ENCODE data around the gene ZNF518B. TPM values are rescaled to one million over a fixed set of nuclear protein-coding genes. Genes with fewer than 3 reads are reported as not detected.

ZNF518B gene
- total and polyA plus RNA-seq, 3 experiments from 2014 or later, result 7.5 to 18.7 (median 15.1) TPM

DNA sequence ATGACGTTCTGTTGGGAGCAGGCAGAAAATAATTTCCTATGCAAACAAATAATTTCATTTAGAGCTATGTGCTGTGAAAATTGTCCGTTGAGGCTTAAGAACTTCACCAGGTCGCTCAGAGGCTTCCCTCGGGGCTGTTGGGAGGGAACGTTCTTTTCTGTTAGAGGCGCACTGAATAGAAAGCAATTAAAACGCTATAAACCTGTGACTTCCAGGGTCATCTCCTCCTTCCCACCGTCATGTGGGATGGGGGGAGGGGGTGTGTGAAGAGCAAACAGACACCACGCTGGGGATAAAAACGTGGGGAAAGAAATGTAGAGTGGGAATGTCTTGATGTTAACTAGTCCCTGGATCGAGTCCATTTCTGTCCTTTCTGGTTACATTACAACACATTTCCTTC is 35.2 kb upstream of the ZNF518B start:
- H3K4me1 Mint-ChIP-seq, result peaks cover 6% of the 10 kb centered on the region in 3 donors
- H3K36me3 ChIP-seq (ENCODE audit: insufficient read depth, low read length), result no peaks in the 10 kb centered on the region
- no peaks in the 10 kb centered on the region for H3K27me3 ChIP-seq (ENCODE audit: insufficient read depth, low read length, poor library complexity, severe bottlenecking)
- POLR2A ChIA-PET, result no interaction called here
- H3K4me3 Mint-ChIP-seq, result no peak overlapping the region
- H3K27ac Mint-ChIP-seq, result no peak overlapping the region
- H3K36me3 Mint-ChIP-seq, result no peaks in the 10 kb centered on the region
- DNase-seq, result no peak
- no peaks in the 10 kb centered on the region for H3K4me1 ChIP-seq (ENCODE audit: insufficient read depth, low read length)
- peaks cover 18 to 52% of the 10 kb centered on the region in 2 donors for H3K27me3 Mint-ChIP-seq
- no peaks in the 10 kb centered on the region for H3K9me3 Mint-ChIP-seq
- H3K9me3 ChIP-seq (ENCODE audit: low read length), result no peaks in the 10 kb centered on the region
- CTCF ChIA-PET, result no interaction called here
- H3K27ac ChIP-seq (ENCODE audit: low read depth, low read length), result no peak overlapping the region
- no peak overlapping the region for H3K4me3 ChIP-seq (ENCODE audit: low read length)

GRCh38 chr4:10491401-10491800 is 34.2 kb upstream of the ZNF518B start:
- Histone ChIP-seq H3K36me3 (ENCODE audit: insufficient read depth, low read length) (no peaks in the 10 kb centered on the region), H3K27me3 (ENCODE audit: insufficient read depth, low read length, poor library complexity, severe bottlenecking) (no peaks in the 10 kb centered on the region), H3K27ac (ENCODE audit: low read depth, low read length) (no peak overlapping the region), H3K4me3 (ENCODE audit: low read length) (no peak overlapping the region), H3K9me3 (ENCODE audit: low read length) (no peaks in the 10 kb centered on the region), H3K4me1 (ENCODE audit: insufficient read depth, low read length) (no peaks in the 10 kb centered on the region)
- ChIA-PET CTCF (no interaction called here), POLR2A (no interaction called here)
- DNase-seq, result no peak
- H3K4me3 Mint-ChIP-seq, result no peak overlapping the region
- peaks cover 18 to 59% of the 10 kb centered on the region in 2 donors for H3K27me3 Mint-ChIP-seq
- H3K4me1 Mint-ChIP-seq, result peaks cover 6% of the 10 kb centered on the region in 3 donors
- no peak overlapping the region for H3K27ac Mint-ChIP-seq
- no peaks in the 10 kb centered on the region for H3K36me3 Mint-ChIP-seq
- H3K9me3 Mint-ChIP-seq, result no peaks in the 10 kb centered on the region

GRCh38 chr4:10490996-10491395 is 33.8 kb upstream of the ZNF518B start:
- Mint-ChIP-seq H3K4me3 (no peak overlapping the region), H3K36me3 (no peaks in the 10 kb centered on the region), H3K27ac (no peak overlapping the region), H3K9me3 (no peaks in the 10 kb centered on the region), H3K4me1 (peaks cover 6% of the 10 kb centered on the region in 3 donors), H3K27me3 (peaks cover 20 to 61% of the 10 kb centered on the region in 2 donors)
- H3K9me3 ChIP-seq (ENCODE audit: low read length), result no peaks in the 10 kb centered on the region
- H3K36me3 ChIP-seq (ENCODE audit: insufficient read depth, low read length), result no peaks in the 10 kb centered on the region
- H3K27ac ChIP-seq (ENCODE audit: low read depth, low read length), result no peak overlapping the region
- H3K4me3 ChIP-seq (ENCODE audit: low read length), result no peak overlapping the region
- POLR2A ChIA-PET, result no interaction called here
- no peaks in the 10 kb centered on the region for H3K27me3 ChIP-seq (ENCODE audit: insufficient read depth, low read length, poor library complexity, severe bottlenecking)
- DNase-seq, result no peak
- H3K4me1 ChIP-seq (ENCODE audit: insufficient read depth, low read length), result no peaks in the 10 kb centered on the region
- CTCF ChIA-PET, result no interaction called here

DNA sequence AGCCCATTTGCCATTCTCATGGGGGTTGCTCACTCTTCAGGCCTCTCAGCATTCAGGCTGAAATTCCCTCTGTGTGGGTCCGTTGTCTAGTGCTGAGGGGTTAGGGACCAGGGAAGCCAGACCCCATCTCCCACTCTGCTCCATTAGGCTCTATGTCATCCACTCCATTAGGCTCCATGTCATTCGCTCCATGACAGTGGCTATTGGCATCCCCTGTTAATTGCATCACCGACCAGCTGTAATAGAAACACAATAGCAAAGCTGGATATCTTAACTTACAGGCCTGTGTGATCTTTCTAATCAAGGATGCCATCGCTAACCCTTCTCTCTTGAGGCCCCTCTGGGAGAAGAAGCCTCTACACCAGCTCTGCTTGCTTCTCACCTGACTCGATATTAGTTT is 25.7 kb upstream of the ZNF518B start:
- peaks cover 12 to 39% of the 10 kb centered on the region in 2 donors for H3K27me3 Mint-ChIP-seq
- H3K27ac ChIP-seq (ENCODE audit: low read depth, low read length), result no peak overlapping the region

GRCh38 chr4:10480616-10481015 is 23.4 kb upstream of the ZNF518B start:
- H3K27me3 Mint-ChIP-seq, result peaks cover 7 to 30% of the 10 kb centered on the region in 2 donors
- POLR2A ChIA-PET, result no interaction called here

More for the DNA sequence above, 25.7 kb upstream of the ZNF518B start:
- no peaks in the 10 kb centered on the region for H3K9me3 Mint-ChIP-seq
- H3K4me3 ChIP-seq (ENCODE audit: low read length), result no peak overlapping the region
- ChIA-PET POLR2A (no interaction called here), CTCF (no interaction called here)
- no peaks in the 10 kb centered on the region for H3K4me1 Mint-ChIP-seq
- H3K4me1 ChIP-seq (ENCODE audit: insufficient read depth, low read length), result no peaks in the 10 kb centered on the region
- H3K4me3 Mint-ChIP-seq, result no peak overlapping the region
- H3K36me3 Mint-ChIP-seq, result no peaks in the 10 kb centered on the region
- no peak for DNase-seq
- no peaks in the 10 kb centered on the region for H3K9me3 ChIP-seq (ENCODE audit: low read length)
- H3K27ac Mint-ChIP-seq, result no peak overlapping the region
- no peaks in the 10 kb centered on the region for H3K36me3 ChIP-seq (ENCODE audit: insufficient read depth, low read length)
- H3K27me3 ChIP-seq (ENCODE audit: insufficient read depth, low read length, poor library complexity, severe bottlenecking), result no peaks in the 10 kb centered on the region

DNA sequence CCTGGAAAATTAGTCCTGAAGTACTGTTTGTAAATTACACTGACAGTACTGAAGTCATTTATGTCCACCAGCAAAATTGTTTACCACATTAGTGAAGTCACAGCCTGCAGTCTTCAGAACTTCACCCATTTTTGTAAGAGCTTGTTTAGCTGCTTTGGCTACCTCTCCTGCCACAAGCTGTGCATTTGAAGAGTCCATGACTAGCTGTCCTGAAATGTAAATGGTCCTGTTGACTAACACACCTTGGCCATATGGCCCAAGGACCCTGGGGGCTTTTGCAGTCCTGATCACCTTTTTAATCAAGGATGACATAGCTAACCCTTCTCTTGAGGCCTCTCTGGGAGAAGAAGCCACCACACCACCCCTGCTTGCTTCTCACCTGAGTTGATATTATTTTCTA is 21.4 kb upstream of the ZNF518B start:
- no peaks in the 10 kb centered on the region for H3K4me1 Mint-ChIP-seq
- ChIA-PET CTCF (interaction anchor here (0.9 to 1.3 kb wide), 2 partner anchors 10 to 17 kb away, joined by 3 read pairs; no protein-coding TSS in a partner anchor), POLR2A (no interaction called here)
- Histone ChIP-seq H3K36me3 (ENCODE audit: insufficient read depth, low read length) (no peaks in the 10 kb centered on the region), H3K9me3 (ENCODE audit: low read length) (no peaks in the 10 kb centered on the region), H3K27ac (ENCODE audit: low read depth, low read length) (no peak overlapping the region), H3K4me3 (ENCODE audit: low read length) (no peak overlapping the region), H3K4me1 (ENCODE audit: insufficient read depth, low read length) (no peaks in the 10 kb centered on the region), H3K27me3 (ENCODE audit: insufficient read depth, low read length, poor library complexity, severe bottlenecking) (no peaks in the 10 kb centered on the region)
- no peak overlapping the region for H3K4me3 Mint-ChIP-seq
- no peaks in the 10 kb centered on the region for H3K36me3 Mint-ChIP-seq
- no peaks in the 10 kb centered on the region for H3K9me3 Mint-ChIP-seq
- H3K27me3 Mint-ChIP-seq, result peaks cover 10 to 25% of the 10 kb centered on the region in 2 donors
- no peak overlapping the region for H3K27ac Mint-ChIP-seq
- DNase-seq, result no peak

More at GRCh38 chr4:10480616-10481015, 23.4 kb upstream of the ZNF518B start:
- Mint-ChIP-seq H3K4me1 (no peaks in the 10 kb centered on the region), H3K27ac (no peak overlapping the region), H3K9me3 (no peaks in the 10 kb centered on the region), H3K4me3 (no peak overlapping the region), H3K36me3 (no peaks in the 10 kb centered on the region)
- no peak overlapping the region for H3K27ac ChIP-seq (ENCODE audit: low read depth, low read length)
- no peaks in the 10 kb centered on the region for H3K27me3 ChIP-seq (ENCODE audit: insufficient read depth, low read length, poor library complexity, severe bottlenecking)
- CTCF ChIA-PET, result interaction anchor here (1.5 kb wide), 1 partner anchor 55 kb away, joined by 3 read pairs; no protein-coding TSS in a partner anchor
- H3K4me3 ChIP-seq (ENCODE audit: low read length), result no peak overlapping the region
- no peaks in the 10 kb centered on the region for H3K36me3 ChIP-seq (ENCODE audit: insufficient read depth, low read length)
- DNase-seq, result no peak
- H3K4me1 ChIP-seq (ENCODE audit: insufficient read depth, low read length), result no peaks in the 10 kb centered on the region
- no peaks in the 10 kb centered on the region for H3K9me3 ChIP-seq (ENCODE audit: low read length)

- H3K9me3 ChIP-seq (ENCODE audit: low read length), result no peaks in the 10 kb centered on the region
- no peaks in the 10 kb centered on the region for H3K36me3 ChIP-seq (ENCODE audit: insufficient read depth, low read length)
- H3K27ac ChIP-seq (ENCODE audit: low read depth, low read length), result no peak overlapping the region
- no peak overlapping the region for H3K27ac Mint-ChIP-seq
- H3K36me3 Mint-ChIP-seq, result no peaks in the 10 kb centered on the region
- ChIA-PET CTCF (no interaction called here), POLR2A (no interaction called here)
- H3K27me3 Mint-ChIP-seq, result peaks cover 7 to 22% of the 10 kb centered on the region in 2 donors
- H3K4me3 Mint-ChIP-seq, result no peak overlapping the region
- no peaks in the 10 kb centered on the region for H3K9me3 Mint-ChIP-seq
- H3K4me1 Mint-ChIP-seq, result no peaks in the 10 kb centered on the region
- H3K4me3 ChIP-seq (ENCODE audit: low read length), result no peak overlapping the region
- H3K27me3 ChIP-seq (ENCODE audit: insufficient read depth, low read length, poor library complexity, severe bottlenecking), result no peaks in the 10 kb centered on the region
- no peaks in the 10 kb centered on the region for H3K4me1 ChIP-seq (ENCODE audit: insufficient read depth, low read length)
- DNase-seq, result no peak
These were observed 13.3 kb upstream of the ZNF518B start for GRCh38 chr4:10470505-10470904.

DNA sequence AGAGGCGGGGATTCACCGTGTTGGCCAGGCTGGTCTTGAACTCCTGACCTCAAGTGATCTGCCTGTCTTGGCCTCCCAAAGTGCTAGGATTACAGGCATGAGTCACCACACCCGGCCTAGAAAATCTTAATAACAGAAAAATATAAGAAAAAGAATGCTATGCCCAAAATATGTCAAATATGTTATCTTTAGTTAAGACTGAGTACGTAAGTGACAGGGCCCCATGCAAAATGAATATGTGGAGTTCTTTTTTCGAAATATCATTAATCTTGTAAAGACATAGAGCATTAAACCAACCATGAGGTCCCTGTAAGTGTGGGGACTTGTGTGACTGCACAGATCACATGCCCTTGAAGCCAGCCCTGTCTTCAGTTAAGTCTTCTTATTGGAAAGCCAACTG is 8.9 kb upstream of the ZNF518B start:
- POLR2A ChIA-PET, result no interaction called here
- DNase-seq, result no peak
- Histone ChIP-seq H3K9me3 (ENCODE audit: low read length) (no peaks in the 10 kb centered on the region), H3K27ac (ENCODE audit: low read depth, low read length) (no peak overlapping the region), H3K4me3 (ENCODE audit: low read length) (no peak overlapping the region), H3K27me3 (ENCODE audit: insufficient read depth, low read length, poor library complexity, severe bottlenecking) (no peaks in the 10 kb centered on the region), H3K4me1 (ENCODE audit: insufficient read depth, low read length) (peaks cover 3% of the 10 kb centered on the region), H3K36me3 (ENCODE audit: insufficient read depth, low read length) (no peaks in the 10 kb centered on the region)
- no peak overlapping the region for H3K4me3 Mint-ChIP-seq
- no peak overlapping the region for H3K27ac Mint-ChIP-seq
- H3K4me1 Mint-ChIP-seq, result peaks cover 9 to 11% (median 11%) of the 10 kb centered on the region in 3 donors
- peaks cover 0 to 6% (median 0%) of the 10 kb centered on the region in 3 donors for H3K36me3 Mint-ChIP-seq
- H3K27me3 Mint-ChIP-seq, result peaks cover 12 to 55% of the 10 kb centered on the region in 2 donors
- H3K9me3 Mint-ChIP-seq, result peaks cover 0 to 7% (median 0%) of the 10 kb centered on the region in 5 donors
- CTCF ChIA-PET, result no interaction called here
